Neuronal stem cell (in vitro differentiated cells): ENCODE results near the gene ZDHHC7.

Experiments
- DNase-seq: peaks from one replicate; pipeline ENCODE4 v3.0.0-alpha.2; 2013; ENCODE audit warnings: low spot score
- H2AFZ ChIP-seq: one replicate; pipeline ENCODE4 v1.6.1; 2013; ENCODE audit warnings: mild to moderate bottlenecking, low read length, inconsistent platforms
- H2AK5ac ChIP-seq: 2 replicates; pipeline ENCODE4 v1.6.1; 2013; ENCODE audit warnings: low read depth, mild to moderate bottlenecking, inconsistent platforms, low read length, moderate library complexity, mixed read lengths
- H2BK120ac ChIP-seq: 2 replicates; pipeline ENCODE4 v1.6.1; 2013; ENCODE audit warnings: low read depth, mild to moderate bottlenecking, inconsistent platforms, low read length, moderate library complexity, mixed read lengths
- H2BK12ac ChIP-seq: one replicate; pipeline ENCODE4 v1.6.1; 2013; ENCODE audit warnings: low read length, inconsistent platforms
- H2BK15ac ChIP-seq: 2 replicates; pipeline ENCODE4 v1.6.1; 2013; ENCODE audit warnings: mild to moderate bottlenecking, low read length, inconsistent platforms, mixed read lengths
- H2BK5ac ChIP-seq: one replicate; pipeline ENCODE4 v1.6.1; 2013; ENCODE audit warnings: inconsistent platforms, mild to moderate bottlenecking, low read length, moderate library complexity
- H3K14ac ChIP-seq: one replicate; pipeline ENCODE4 v1.6.1; 2013; ENCODE audit warnings: low read length, inconsistent platforms
- H3K18ac ChIP-seq: 2 replicates; pipeline ENCODE4 v1.6.1; 2013; ENCODE audit warnings: low read length, inconsistent platforms
- H3K23ac ChIP-seq: 2 replicates; pipeline ENCODE4 v1.6.1; 2013; ENCODE audit warnings: low read depth, mild to moderate bottlenecking, mixed read lengths, low read length, inconsistent platforms; ENCODE audit not compliant: poor library complexity
- H3K27ac ChIP-seq: replicated peaks from 3 replicates; pipeline ENCODE4 v1.5.1; 2013; ENCODE audit warnings: low read length, inconsistent platforms
- H3K27me3 ChIP-seq, 3 experiments: 2 replicates each; pipeline ENCODE4 v1.6.1; 2013; ENCODE audit warnings: low read length in 3 of 3, mild to moderate bottlenecking in 2 of 3, inconsistent platforms in 1 of 3, low read depth in 1 of 3, mixed read lengths in 1 of 3, moderate library complexity in 1 of 3; ENCODE audit not compliant: control insufficient read depth in 3 of 3, insufficient read depth in 3 of 3
- H3K36me3 ChIP-seq, 2 donors: replicated peaks in 1 of 2; 2 replicates each; pipeline ENCODE4 v1.6.1; 2013; ENCODE audit warnings: low read length in 2 of 2; ENCODE audit not compliant: control insufficient read depth in 2 of 2, insufficient read depth in 2 of 2
- H3K4ac ChIP-seq: 2 replicates; pipeline ENCODE4 v1.6.1; 2013; ENCODE audit warnings: inconsistent platforms, mild to moderate bottlenecking, low read length, moderate library complexity
- H3K4me1 ChIP-seq, 2 donors: 1 replicate in 1 of 2; 2 replicates in 1 of 2; pipeline ENCODE4 v1.6.1; 2013; ENCODE audit warnings: low read length in 2 of 2, low read depth in 1 of 2; ENCODE audit not compliant: control insufficient read depth in 2 of 2, insufficient read depth in 1 of 2
- H3K4me2 ChIP-seq: one replicate; pipeline ENCODE4 v1.6.1; 2013; ENCODE audit warnings: mild to moderate bottlenecking, low read length, inconsistent platforms; ENCODE audit not compliant: insufficient read depth, poor library complexity, severe bottlenecking
- H3K4me3 ChIP-seq, 2 donors: 2 replicates each; pipeline ENCODE4 v1.5.1; 2013; ENCODE audit warnings: low read length in 2 of 2, mild to moderate bottlenecking in 2 of 2, inconsistent platforms in 1 of 2, moderate library complexity in 1 of 2
- H3K79me1 ChIP-seq: one replicate; pipeline ENCODE4 v1.6.1; 2013; ENCODE audit warnings: low read depth, mild to moderate bottlenecking, inconsistent platforms, low read length, moderate library complexity
- H3K9ac ChIP-seq: one replicate; pipeline ENCODE4 v1.6.1; 2013; ENCODE audit warnings: mild to moderate bottlenecking, low read depth, low read length, inconsistent platforms; ENCODE audit not compliant: poor library complexity
- H3K9me3 ChIP-seq, 2 donors: replicated peaks in 1 of 2; 2 replicates each; pipeline versions ENCODE3 to v1.6.1; 2013; ENCODE audit warnings: low read length in 2 of 2, mild to moderate bottlenecking in 2 of 2, inconsistent platforms in 1 of 2, low read depth in 1 of 2, mixed read lengths in 1 of 2, moderate library complexity in 1 of 2; ENCODE audit not compliant: control insufficient read depth in 2 of 2, insufficient read depth in 1 of 2
- H4K8ac ChIP-seq: one replicate; pipeline ENCODE4 v1.6.1; 2013; ENCODE audit warnings: low read depth, mild to moderate bottlenecking, inconsistent platforms, low read length, moderate library complexity
- H4K91ac ChIP-seq: one replicate; pipeline ENCODE4 v1.6.1; 2013; ENCODE audit warnings: low read length, low read depth, mild to moderate bottlenecking, inconsistent platforms; ENCODE audit not compliant: poor library complexity
- WGBS, 2 donors: extraction: QIAGEN DNeasy Blood & Tissue Kit; methylation state at CpG; one replicate each; pipeline ENCODE4 v1.1.7; 2013; ENCODE audit warnings: missing lambda C conversion rate in 2 of 2, mixed read lengths in 1 of 2; ENCODE audit not compliant: insufficient read length in 2 of 2, insufficient replicate concordance in 1 of 2; ENCODE audit errors: extremely low coverage in 2 of 2; 5-methylcytosine and 5-hydroxymethylcytosine counted together

Gene ZDHHC7

DNA sequence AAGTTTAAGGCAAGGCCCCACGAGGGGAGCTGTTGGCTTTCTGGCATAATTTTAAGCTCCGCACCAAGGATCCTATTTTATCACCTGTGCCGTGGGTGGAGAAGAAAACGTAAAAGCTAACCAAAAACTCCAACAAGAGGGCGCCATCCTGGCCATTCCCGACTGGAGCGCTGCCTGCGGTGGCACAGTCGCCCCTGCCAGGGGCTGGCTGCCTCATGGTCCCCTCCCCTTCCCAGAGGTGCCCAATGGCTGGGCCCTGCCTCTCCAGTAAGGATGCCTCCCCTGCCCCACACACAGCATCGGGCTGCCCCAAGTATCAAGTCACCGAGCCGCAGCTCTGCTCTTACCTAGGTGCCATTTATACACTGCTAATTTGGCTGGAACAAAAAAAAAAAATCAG, 36.3 kb downstream of the ZDHHC7 start:
- Histone ChIP-seq H3K27ac (no peak overlapping the region), H3K27me3 (no peaks in the 10 kb centered on the region), H2AFZ (no peak overlapping the region), H2AK5ac (no peak overlapping the region), H2BK12ac (no peak overlapping the region), H4K91ac (no peak overlapping the region), H3K36me3 (peaks cover 26 to 59% of the 10 kb centered on the region in 2 donors), H3K4me2 (no peak overlapping the region), H4K8ac (peak overlapping the region; percentile 82), H2BK5ac (no peak overlapping the region), H3K14ac (no peak overlapping the region), H3K9me3 (no peaks in the 10 kb centered on the region), H3K4me3 (no peak overlapping the region), H2BK15ac (no peak overlapping the region), H3K4ac (no peak overlapping the region), H2BK120ac (no peak overlapping the region), H3K23ac (no peak overlapping the region), H3K4me1 (peaks cover 0 to 2% of the 10 kb centered on the region in 2 donors), H3K18ac (no peak overlapping the region), H3K79me1 (no peaks in the 10 kb centered on the region), H3K9ac (no peak overlapping the region)
- WGBS, 2 donors = no CpG with 5 or more reads among the region's 12 CpGs
- no peak for DNase-seq

DNA sequence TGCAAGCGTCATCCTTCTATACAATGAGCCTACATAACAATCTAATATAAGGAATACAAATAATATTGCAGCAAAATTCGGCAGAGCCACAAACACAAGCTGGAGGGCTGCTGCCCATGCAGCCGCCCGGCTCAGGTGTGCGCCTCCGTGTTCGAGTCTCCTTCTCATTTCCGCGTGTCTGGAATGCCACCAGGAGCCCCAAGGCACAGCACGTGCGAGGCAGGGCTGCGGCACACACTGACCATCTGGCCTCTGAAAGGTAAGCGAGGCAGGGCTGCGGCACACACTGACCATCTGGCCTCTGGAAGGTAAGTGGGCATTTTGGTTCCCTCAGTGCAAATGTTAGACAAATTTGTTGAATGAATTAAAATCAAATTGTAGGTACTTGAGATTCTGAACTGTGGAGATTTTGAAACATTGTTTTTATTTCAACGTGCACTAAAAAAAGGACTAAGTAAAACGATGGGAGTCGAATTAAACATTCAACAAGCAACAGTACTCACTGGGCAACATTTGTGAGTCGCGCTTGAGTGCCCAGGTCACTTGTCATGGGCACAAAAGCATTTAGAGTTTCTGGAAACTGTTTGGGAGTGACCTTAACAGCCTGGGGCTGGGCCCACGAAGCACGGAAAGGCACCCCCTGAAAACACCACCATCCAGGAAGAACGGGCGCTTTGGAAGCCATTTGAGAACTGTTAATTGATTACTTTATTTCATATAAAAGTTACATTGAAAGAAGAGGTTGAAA, 37.4 kb downstream of the ZDHHC7 start:
- no peak overlapping the region for H3K14ac ChIP-seq
- no peak overlapping the region for H2BK15ac ChIP-seq
- H3K4me3 ChIP-seq = no peak overlapping the region
- peaks cover 26 to 51% of the 10 kb centered on the region in 2 donors for H3K36me3 ChIP-seq
- DNase-seq = no peak
- no peak overlapping the region for H2BK12ac ChIP-seq
- H3K4me2 ChIP-seq = no peak overlapping the region
- no peak overlapping the region for H3K4ac ChIP-seq
- peaks cover 0 to 2% of the 10 kb centered on the region in 2 donors for H3K4me1 ChIP-seq
- no peaks in the 10 kb centered on the region for H3K79me1 ChIP-seq
- H3K9ac ChIP-seq = no peak overlapping the region
- H3K9me3 ChIP-seq = no peaks in the 10 kb centered on the region
- H3K23ac ChIP-seq = peak overlapping the region; percentile 73
- no peaks in the 10 kb centered on the region for H3K27me3 ChIP-seq
- H2BK5ac ChIP-seq = no peak overlapping the region
- H2AFZ ChIP-seq = no peak overlapping the region
- no peak overlapping the region for H3K18ac ChIP-seq
- H2BK120ac ChIP-seq = no peak overlapping the region
- no peak overlapping the region for H4K91ac ChIP-seq
- H3K27ac ChIP-seq = no peak overlapping the region
- H2AK5ac ChIP-seq = no peak overlapping the region
- WGBS, 2 donors = no CpG with 5 or more reads among the region's 23 CpGs
- no peak overlapping the region for H4K8ac ChIP-seq

DNA sequence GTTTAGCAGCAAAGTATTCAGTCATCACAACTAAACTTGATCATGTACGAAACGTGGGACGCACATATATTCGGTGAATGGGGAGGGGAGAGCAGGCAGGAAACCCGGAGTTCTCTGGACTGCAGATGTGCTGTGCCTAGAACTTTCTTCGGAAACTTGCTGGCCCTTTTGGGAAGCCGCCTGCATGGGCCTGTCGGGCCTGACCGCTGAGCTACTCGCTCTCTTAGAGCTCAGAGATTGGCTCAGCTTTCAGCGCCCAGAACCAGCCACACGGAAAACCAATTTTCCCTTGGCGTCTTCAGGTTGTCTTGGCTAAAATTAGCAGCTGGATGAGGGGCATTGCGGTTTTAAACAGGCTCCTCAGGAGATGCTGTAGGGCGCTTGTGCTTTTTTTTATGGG, 38.1 kb downstream of the ZDHHC7 start:
- peaks cover 0 to 2% of the 10 kb centered on the region in 2 donors for H3K4me1 ChIP-seq
- no peak overlapping the region for H2BK5ac ChIP-seq
- no peaks in the 10 kb centered on the region for H3K27me3 ChIP-seq
- no peaks in the 10 kb centered on the region for H3K79me1 ChIP-seq
- H3K4me3 ChIP-seq = no peak overlapping the region
- H2BK120ac ChIP-seq = no peak overlapping the region
- no peak overlapping the region for H4K91ac ChIP-seq
- H3K9me3 ChIP-seq = no peaks in the 10 kb centered on the region
- no peak overlapping the region for H2AFZ ChIP-seq
- H3K4ac ChIP-seq = no peak overlapping the region
- WGBS, 2 donors = no CpG with 5 or more reads among the region's 15 CpGs
- no peak overlapping the region for H2BK12ac ChIP-seq
- H4K8ac ChIP-seq = no peak overlapping the region
- DNase-seq = no peak
- no peak overlapping the region for H3K27ac ChIP-seq
- no peak overlapping the region for H3K23ac ChIP-seq
- no peak overlapping the region for H3K9ac ChIP-seq
- no peak overlapping the region for H2BK15ac ChIP-seq
- H3K14ac ChIP-seq = no peak overlapping the region
- H3K18ac ChIP-seq = no peak overlapping the region
- peaks cover 26 to 45% of the 10 kb centered on the region in 2 donors for H3K36me3 ChIP-seq
- H2AK5ac ChIP-seq = no peak overlapping the region
- H3K4me2 ChIP-seq = no peak overlapping the region

DNA sequence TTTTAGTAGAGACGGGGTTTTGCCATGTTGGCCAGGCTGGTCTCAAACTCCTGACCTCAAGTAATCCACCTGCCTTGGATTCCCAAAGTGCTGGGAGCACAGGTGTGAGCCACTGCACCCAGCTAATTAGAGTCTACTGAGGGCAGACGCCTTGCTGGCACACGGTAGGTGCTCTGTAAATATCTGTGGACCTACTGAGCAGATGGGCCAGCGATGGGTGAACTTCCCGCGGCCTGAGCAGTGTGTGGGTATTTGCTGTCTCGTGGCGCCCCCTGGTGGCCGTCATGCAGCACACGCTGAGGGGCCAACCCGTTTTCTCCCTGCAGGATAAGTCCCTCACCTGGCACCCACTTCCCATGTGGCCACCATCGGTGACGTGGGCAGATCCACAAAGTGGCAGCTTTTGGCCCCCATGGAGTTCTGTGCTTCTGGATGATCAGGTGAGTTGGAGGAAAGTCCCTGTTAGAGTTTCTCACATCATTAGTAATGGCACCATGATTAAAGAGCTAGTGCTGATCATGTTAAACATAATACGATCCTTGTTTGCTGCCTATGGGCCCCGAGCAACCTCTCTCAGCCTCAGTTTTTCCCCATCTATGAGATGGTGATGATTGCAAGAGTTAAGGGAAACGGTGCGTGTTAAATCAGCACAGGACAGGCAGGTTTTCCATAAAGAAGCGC, 40.7 kb downstream of the ZDHHC7 start:
- peak; percentile 82 for DNase-seq
- H3K4me1 ChIP-seq = peaks cover 2 to 8% of the 10 kb centered on the region in 2 donors
- peaks cover 0 to 4% of the 10 kb centered on the region in 2 donors for H3K9me3 ChIP-seq
- H2BK120ac ChIP-seq = no peak overlapping the region
- no peak overlapping the region for H3K18ac ChIP-seq
- H3K4me2 ChIP-seq = no peak overlapping the region
- H3K79me1 ChIP-seq = no peaks in the 10 kb centered on the region
- peak overlapping the region; percentile 40 for H3K23ac ChIP-seq
- H3K4me3 ChIP-seq = no peak overlapping the region
- no peak overlapping the region for H2BK5ac ChIP-seq
- WGBS, 2 donors = no CpG with 5 or more reads among the region's 18 CpGs
- H3K4ac ChIP-seq = no peak overlapping the region
- H2BK15ac ChIP-seq = no peak overlapping the region
- H3K9ac ChIP-seq = no peak overlapping the region
- H2AFZ ChIP-seq = no peak overlapping the region
- no peak overlapping the region for H4K91ac ChIP-seq
- H4K8ac ChIP-seq = no peak overlapping the region
- H3K27me3 ChIP-seq = no peaks in the 10 kb centered on the region
- H2BK12ac ChIP-seq = no peak overlapping the region
- H2AK5ac ChIP-seq = no peak overlapping the region
- peaks cover 8 to 18% of the 10 kb centered on the region in 2 donors for H3K36me3 ChIP-seq
- H3K14ac ChIP-seq = no peak overlapping the region
- H3K27ac ChIP-seq = no peak overlapping the region
